Activated naive CD4-positive, alpha-beta T cell (primary cell): Measurements from ENCODE around the gene SLC5A9.
A peak's percentile ranks its signal among the peaks of the same experiment; 100 is the strongest.
"Not testable (repeated sequence)": the region's sequence is repeated elsewhere in the genome, so short reads cannot be mapped to it uniquely, and the experiment has no call there.

ENCODE experiments used
- DNase-seq, 4 experiments: peaks; one replicate each; lab custom pipeline; 2025; lab: John Stamatoyannopoulos, UW

Gene SLC5A9

DNA sequence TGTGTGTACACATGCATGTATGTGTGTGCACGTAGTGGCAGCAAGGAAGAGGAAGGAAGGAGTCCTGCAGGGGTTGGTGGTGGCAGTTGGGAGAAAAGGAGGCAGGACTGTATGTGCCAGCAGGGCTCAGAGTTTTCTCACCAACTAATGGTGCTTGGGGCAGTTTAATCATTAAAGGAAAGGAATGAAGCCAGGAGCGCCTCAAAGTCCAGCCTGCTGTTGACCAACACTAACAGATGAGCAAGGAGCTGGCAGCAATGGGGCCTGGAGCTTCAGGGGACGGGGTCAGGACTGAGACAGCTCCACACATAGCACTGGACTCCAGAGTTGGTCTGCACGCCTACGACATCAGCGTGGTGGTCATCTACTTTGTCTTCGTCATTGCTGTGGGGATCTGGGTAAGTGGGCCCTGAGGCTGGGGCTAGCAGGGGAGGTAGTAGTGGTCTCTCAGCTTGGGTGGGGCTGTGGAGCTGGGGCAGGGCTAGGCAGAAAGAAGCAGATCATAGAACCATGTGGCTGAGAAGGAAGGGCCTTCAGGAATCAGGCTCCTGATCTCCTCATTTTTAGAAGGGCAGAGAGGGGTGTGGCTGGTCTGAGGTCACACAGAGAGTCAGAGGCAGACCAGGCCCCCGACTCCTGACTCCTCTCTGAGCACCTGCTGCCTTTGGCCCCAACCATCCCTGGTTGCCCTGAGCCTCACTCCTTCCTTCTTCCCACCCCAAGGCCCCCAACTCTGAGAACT lies at the start of gene SLC5A9:
SLC5A9 (plus strand) TSS at position 216 of the 742 bp plus-strand sequence; CDS start at position 237, 21 bp downstream.
- no peak for DNase-seq

DNA sequence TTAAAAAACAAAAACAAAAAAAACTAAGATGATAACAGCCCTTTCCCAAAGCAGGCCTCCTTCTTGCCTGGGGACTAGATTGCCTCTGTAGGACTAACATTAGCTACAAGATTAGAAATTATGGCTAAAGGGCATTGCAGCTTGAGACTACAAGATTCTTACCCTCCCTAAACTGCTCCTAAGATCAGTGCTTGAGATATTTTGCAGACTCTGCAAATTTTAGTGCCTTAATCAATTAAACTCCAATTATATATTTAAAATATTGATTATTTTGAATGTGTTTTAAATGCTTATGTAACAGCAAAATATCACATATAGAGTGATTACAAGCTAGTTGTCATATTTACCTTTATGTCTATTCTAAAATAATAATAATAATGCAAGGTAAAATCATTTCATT lies 47.4 kb upstream of the SLC5A9 start:
- DNase-seq = no peak

DNA sequence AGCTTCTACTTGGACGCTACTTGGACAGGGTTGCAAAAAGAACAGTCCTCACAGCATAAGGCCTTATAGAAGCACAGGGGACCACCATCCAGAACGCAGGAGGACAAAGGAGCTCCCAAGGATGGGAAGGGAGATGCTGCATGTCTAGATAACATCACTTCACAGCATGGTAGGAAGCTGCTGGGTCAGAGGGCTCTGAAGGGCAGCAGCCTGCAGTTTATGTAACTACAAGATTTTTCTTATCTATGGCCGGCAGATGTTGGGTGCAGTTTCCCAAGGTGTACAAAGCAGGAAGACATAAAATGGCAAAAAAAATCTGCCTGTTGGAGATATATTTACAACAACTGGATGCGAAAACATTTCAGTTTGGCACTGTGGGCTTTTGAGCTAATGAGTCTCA lies 45.3 kb upstream of the SLC5A9 start:
- DNase-seq = no peak

DNA sequence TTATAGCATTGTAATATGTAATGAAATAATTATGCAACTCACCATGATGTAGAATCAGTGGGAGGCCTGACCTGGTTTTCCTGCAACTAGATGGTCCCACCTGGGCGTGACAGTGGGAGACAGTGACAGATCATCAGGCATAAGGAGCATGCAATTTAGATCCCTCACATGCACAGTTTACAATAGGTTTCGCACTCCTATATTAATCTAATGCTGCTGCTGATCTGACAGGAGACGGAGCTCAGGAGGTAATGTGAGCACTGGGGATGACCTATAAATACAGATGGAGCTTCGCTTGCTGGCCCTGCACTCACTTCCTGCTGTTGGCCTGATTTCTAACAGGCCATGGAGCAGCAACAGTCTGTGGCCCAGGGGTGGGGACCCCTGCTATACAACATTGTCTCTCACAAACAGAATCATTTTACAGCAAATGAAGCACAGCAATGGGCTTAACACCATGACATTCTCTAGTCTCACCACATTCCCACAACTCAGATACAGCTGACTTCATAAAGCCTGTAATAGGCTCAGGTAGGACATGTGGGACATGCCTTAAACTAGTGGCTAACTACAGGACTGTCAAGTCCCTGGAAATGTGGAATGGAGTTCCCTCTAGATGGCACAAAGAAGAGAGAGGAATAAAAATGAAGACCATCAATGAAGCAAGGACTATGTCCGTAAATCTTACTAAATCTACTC lies 40.7 kb upstream of the SLC5A9 start:
- DNase-seq = no peak

DNA sequence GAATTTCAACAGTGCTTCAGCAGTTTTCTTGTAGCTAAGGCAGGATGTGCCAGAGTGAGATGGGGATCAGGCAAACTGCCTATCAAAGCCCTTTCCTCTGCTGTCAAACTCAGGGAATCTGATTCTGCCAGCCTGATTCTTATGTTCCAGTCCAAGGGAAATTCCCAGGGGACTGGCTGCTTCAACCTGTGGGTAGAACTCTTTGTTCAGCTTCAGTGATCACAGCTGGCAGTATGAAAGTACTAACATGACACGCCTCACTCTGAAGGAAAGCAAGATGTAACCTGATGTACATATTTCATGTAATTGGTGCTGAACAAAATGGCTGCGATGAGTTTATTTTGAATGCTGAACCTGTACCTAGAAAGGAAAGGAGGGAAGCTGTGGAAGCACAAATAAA lies 40.1 kb upstream of the SLC5A9 start:
- DNase-seq = no peak

DNA sequence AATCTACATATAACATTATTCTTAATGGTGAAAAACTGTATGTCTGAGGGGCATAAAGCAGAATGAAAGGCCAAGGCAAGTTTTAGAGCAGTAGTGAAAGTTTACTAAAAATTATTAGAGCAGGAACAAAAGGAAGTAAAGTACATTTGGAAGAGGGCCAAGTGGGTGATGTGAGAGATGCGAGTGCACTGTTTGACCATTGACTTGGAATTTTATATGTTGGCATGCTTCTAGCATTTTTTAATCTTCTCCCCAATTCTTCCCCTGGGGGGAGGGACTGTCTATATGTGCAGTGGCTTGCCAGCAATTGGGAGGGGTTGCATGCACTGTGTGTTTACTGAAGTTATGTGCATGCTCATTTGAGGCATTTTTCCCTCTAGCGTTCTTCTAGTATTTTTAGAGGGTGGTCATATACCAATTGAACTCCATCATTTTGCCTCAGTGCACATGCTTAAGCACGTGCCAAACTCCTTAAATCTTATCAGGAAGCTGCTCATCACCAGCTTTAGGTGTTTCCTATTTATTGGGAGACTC lies 36.1 kb upstream of the SLC5A9 start:
- DNase-seq = no peak

DNA sequence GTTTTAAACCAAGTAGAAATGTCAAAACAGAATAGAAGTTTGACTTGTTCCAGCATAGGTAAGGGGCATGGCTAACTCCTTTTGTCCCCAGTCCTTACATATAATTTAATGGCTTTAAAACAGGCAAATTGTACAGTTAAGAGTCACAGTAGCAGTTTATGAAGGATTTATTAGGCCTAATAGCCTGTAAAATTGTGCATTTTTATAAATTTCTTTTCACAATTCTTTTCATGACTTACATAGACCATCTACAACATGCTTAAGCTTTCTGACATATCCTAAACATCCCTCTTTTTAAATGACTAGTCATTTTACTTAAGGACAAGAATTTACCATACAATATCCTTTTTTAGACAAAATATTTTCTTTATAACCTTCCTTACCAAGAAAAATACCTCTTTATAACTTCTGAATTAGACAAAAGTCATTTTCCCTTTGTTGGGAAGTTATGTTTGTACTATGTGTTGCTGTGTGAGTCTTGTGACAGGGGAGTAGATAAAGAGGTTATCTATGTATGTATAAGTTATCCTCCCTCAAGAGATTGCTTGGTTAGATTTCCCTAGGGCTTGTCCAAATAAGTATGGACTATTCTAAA lies 34.5 kb upstream of the SLC5A9 start:
- DNase-seq = no peak

DNA sequence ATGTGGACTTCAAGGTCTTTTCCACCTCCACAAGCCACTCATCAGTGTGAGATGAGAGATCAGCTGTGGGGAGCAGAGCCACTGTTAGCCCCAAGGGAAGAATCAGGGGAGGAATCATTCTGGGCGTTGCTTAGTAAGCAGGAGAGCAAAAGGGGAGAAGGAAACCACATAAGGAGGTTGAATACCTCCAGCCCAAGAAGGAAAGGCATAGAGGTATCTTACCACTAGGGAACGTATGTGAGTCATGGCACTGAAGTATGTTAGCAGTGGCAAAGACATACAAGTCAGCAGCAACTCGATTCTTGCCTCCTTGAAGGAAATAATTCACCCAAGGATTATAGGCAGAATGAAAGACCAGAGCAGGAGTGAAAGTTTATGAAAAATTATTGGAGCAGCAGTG lies 31.6 kb upstream of the SLC5A9 start:
- no peak for DNase-seq

DNA sequence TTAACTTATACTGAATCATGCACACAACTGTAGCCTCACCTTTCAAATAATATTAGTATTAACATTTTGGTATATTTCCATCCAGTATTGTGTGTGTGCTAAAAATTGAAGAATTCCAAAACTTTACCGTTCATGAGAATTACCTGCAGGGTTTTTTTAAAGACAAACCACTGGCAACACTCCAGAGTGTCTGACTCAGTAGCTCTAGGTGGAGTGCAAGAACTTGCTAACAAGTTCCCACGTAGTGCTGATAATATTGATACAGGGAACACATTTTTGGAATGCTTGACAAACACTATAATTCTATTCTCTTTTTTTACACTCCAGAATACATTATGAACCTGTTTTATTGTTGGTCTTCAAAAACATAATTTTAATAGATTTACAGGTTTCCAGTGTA lies 27.7 kb upstream of the SLC5A9 start:
- DNase-seq = no peak

DNA sequence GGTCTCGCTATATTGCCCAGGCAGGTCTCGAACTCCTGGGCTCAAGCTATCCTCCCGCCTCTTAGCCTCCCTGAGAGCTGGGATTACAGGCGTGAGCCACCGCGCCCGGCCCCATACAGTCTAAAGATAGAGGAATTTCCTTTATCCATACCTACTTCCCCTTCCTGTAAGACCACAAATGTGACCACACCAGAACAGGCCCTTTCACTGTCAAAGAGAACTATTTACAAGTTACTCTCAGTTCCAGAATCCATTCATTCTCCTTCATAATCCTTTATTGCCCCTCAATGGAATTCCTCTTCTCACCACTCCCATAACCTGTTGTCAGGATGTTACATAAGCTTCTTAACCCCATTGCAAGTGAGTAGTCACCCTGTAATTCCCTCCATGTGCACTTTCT lies 26.3 kb upstream of the SLC5A9 start:
- DNase-seq = no peak

DNA sequence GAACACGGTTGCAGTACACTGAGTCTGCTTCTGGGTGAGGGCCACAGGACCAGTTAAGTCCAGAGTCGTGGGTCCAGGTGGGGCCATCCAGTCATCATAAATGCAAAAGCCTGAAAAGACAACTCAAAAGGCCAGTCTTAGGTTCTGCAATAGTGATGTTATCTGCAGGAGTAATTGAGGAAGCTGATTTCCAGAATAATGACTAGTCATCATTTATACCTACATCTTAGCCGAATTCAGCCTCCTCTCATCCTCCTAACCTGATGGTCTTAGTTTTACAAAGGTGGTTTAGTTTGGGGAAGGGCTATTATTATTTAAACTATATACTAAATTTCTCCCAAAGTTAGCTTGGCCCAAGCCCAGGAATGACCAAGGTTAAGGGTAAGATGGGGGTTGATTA lies 23.5 kb upstream of the SLC5A9 start:
- DNase-seq = no peak

DNA sequence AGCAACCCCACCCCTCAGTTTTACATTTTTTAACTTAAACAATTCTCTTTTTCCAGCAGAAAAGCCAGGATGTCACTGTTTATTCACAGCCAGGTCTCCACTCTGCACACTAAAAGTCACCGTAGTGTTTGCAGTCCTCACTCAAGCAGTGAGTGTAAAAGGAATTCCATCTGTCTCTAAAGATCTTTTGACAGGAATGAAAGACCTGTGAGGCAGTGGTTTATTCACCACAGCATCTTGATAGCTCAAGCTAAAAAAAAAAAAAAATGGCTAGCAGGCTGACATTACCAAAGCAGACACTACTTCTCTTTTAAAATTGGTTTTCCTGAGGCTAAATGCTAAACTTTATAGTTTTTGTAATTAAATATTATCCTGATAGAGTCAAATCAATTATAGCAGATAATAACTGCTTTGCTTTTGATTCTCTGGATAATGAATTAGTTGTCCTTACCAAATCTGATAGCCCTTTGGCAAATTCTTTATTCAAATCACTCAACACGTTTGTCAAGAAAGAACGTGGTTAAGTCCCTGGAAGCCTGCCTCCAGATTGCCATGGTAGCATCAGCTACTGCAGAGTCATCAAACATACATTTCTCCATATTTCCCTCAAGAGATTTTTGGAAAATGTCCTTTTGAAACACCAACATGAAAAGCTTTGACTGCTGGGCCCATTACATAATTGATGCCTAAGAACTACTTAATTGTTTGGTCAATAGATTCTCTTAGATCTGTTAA lies 22.2 kb upstream of the SLC5A9 start:
- DNase-seq = no peak

DNA sequence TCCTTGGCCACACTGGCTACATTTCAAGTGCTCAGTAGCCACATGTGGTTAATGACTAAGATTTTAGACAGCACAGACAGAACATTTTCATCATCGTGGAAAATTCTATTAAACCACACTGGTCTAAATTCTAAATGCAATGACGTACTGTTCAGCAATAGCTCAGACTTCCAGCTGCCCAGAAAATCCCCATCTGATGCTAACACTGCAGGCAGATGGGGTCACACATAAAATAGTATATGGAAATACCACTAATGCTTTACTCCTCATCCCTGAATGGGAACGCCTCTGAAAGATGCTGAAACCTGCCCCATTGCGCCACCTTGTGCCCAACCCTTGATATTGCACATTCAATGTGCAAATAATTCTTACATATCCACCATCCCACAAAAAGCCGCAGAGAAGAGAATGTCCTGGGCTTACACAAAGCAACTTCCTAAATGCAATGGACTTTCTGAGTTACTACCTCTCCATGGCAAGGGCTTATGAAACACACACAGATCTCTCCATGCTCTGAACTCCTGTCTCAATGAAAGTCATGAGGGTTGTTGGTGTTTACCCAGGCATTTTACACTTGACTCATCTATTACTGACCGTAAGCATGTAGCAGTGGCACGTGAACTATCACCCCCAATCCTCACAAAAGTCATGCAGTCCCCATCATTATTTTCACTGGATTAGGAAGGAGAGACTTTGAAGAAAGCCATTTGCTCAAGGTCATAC lies 20.3 kb upstream of the SLC5A9 start:
- DNase-seq = peak; percentile 11 to 48 (median 30)

DNA sequence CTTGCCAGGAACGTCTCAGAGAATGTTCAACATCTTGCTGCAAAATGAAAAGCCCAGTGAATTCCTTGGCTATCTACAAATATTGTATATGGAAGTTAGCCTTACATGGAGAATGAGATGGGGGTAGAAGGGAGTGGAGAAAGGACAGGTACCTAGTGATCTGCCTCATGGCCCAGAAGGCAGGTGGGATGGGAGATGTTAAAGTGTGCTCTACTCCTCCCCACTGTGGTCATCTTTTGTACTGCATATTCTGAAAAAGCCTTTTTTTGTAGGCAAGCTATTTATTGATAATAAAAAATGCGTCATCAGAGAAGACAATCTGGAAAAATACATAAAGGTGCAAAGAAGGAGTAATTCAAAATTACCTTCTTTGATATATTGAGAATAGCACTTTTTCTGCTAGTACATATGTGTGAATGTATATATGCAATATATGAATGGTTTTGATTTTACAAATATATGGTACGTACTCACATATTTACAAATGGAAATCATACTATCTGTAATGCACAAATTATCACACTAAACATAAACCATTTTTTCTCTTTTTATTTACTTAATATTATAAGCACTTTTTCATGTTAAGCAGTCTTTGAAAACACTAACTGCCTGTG lies 19.1 kb upstream of the SLC5A9 start:
- no peak for DNase-seq

DNA sequence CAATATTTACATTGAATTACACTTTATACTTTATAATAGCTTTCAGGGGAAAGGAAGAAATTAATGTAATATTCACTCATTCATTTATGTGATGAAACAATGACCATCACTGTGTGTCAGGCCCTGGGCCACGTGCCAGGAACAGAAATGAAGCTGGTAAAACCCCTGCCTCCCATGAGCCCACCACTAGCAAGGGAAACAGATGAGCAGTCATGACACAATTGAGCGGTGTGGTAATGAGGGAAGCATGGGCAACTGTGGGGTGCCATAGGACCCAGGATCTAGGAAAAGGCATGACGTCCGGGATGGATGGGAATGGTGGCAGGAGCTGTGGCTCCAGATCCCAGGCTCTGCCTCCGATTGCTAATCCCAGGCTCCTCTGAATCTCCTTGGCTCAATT lies 17.0 kb upstream of the SLC5A9 start:
- no peak for DNase-seq

DNA sequence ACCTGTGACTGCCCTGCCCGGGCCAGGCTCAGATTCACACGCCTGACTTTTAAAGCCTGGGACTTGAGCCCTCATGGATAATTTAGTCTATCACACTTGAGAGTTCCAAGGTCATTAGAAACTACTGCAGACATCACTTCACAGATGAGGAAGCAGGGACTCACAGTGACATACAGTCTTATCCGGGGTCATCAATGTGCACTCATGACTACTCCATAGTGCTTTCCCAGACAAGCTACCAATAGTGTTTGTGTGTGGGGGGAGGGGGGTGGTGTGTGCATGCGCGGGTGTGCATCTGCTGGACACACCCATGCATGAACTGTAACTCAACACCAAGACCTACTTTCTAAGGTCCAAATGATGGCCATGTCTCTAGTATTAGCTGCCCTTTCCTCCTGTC lies 16.1 kb upstream of the SLC5A9 start:
- DNase-seq = no peak

DNA sequence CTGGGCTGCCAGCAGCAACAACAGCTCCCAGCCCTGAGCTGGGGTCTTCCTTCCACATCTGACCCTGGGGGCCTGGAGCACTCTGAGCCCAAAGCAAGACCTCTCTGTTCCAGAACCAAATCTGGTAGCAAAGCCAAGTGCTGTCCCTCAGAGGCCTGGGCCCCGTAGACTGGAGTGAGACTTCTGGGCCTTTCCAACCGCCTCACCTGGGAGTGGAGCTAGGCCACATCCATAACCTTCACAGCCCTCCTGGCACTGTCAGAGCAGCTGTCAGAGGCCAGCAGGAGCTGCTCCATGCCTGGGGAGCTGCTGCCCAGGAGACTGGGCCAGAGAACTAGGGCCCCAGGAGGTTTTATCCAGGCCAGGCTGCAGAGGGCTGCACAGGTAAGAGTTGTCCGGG lies 15.4 kb upstream of the SLC5A9 start:
- DNase-seq = no peak

DNA sequence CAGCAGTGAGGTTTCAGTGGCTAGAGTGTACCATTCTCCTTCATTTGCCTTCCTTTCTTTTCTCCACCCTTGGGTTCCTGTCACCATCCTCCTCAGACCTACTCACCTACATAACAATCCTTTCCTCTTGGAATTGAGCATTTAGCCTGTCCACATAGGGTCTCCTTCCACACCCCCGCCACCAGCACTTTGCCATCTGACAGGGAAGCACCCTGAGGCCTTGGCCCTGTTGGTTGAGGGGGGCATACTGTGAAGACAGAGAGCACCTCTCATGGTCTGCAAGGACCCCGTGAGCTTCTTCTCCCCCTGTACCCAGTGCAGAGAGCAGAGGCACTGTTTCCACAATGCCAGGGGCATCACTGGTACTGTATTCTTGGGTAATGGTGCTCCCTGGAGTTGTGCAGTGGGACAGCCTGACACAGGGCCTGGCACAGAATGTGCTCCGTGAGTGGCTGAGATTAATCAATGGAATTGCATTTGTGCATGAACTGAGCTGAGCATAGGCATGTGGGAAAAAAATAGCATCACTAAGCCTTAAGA lies 14.9 kb upstream of the SLC5A9 start:
- DNase-seq = no peak

DNA sequence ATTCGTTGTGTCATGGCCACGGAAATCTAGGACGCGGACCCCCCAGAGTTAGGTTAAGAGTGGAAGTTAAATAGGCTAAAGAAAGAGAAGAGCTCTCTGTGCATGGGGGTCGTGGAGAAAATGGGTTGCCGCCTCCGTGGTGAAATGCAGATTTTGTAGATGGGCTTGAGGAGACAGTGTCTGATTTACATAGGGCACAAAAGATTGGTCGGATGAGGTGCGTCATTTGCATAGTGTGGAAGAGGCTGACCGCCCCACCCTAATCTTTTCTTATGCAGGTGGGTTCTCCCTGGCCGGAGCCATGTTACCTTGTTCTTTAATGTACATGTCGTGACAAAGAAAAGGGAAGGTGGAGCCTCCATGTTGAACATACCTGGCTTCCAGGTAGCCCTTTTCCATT lies 14.3 kb upstream of the SLC5A9 start:
- no peak for DNase-seq

DNA sequence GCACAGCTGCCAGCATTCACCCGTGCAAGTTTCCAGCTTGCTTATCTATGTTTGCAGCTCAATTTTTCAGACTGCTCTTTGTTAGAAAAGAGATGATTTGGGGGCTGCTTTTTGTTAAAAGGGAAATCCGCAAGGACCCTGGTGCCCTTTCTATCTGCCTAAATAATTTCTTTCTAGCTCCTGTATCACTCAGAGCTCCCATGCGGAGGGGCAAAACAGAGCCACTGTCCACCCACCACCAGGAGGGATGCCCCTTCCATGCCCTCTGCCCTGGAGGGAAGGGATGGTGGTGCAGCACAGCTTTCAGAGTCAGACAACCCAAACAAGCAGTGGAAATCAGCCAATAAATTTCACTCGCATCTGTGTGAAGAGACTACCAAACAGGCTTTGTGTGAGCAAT lies 13.9 kb upstream of the SLC5A9 start:
- DNase-seq = no peak

DNA sequence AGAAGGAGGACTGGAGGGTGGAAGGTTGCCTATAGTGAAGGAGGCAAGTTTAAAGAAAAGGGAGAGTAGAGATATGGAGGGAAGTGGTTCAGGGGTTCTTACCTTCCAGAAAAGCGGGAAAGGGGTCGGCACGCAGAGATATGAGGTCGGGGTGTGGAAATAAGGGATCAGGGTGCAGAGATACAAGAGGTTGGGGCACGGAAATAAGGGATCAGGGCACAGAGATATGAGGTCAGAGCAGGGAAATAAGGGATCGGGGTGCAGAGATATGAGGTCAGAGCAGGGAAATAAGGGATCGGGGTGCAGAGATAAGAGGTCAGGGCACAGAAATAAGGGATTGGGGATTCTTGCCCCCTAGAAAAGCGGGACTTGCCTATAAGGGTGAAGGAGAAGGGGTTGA lies 9.1 kb upstream of the SLC5A9 start:
- not testable (repeated sequence) for DNase-seq
